Ovary (tissue), 3 donors: ENCODE results near the gene COL15A1.

Experiments
- CTCF ChIP-seq, 3 donors: fragments of 450-650 bp in 2 of 3; fragments of 200-600 bp in 1 of 3; IDR thresholded peaks; one replicate each; pipeline versions ENCODE4 v1.5.1 to v1.8.0; 2016 to 2022; ENCODE audit warnings: antibody characterized with exemption in 3 of 3, mild to moderate bottlenecking in 1 of 3
- EP300 ChIP-seq: sonication (generic); formaldehyde crosslinking; IDR thresholded peaks from one replicate; pipeline ENCODE4 v1.6.1; 2017; ENCODE audit warnings: antibody characterized with exemption
- POLR2A ChIP-seq: fragments of 450-650 bp; IDR thresholded peaks from one replicate; pipeline ENCODE4 v1.6.1; 2017; ENCODE audit warnings: antibody characterized with exemption, mild to moderate bottlenecking, moderate library complexity
- donor health status: DM: no; HTN: no; CAD: no.

- TF ChIP-seq CTCF (IDR thresholded peaks at IDR 0.05) (no peak), EP300 (no peak), POLR2A (no peak)
These were observed 36.6 kb downstream of the COL15A1 start for GRCh38 chr9:98980291-98980690.
